GM11168 (cell line): Measurements from ENCODE around the gene ARHGEF25.
"Not testable (repeated sequence)": the region's sequence is repeated elsewhere in the genome, so short reads cannot be mapped to it uniquely, and the experiment has no call there.

Experiments
- in situ Hi-C: fragments of 300-500 bp; cut with MboI; formaldehyde crosslinking; loops from one replicate; pipeline ENCODE4 v1.12.0; 2022; ENCODE audit warnings: low sequenced_read_pairs; ENCODE audit not compliant: unreplicated experiment

The ARHGEF25 gene

GRCh38 chr12:57631566-57632072, 20.4 kb downstream of the ARHGEF25 start:
- in situ Hi-C loops, result no loop called here

- in situ Hi-C loops, result no loop called here
Measured at GRCh38 chr12:57632073-57632957, 21.1 kb downstream of the ARHGEF25 start.

GRCh38 chr12:57632958-57633840, 22.0 kb downstream of the ARHGEF25 start, which contains the start of gene B4GALNT1:
Gene B4GALNT1 (minus strand): TSS chr12:57633201. CDS start chr12:57632132, 1,069 bp downstream.
- in situ Hi-C loops, result no loop called here

- in situ Hi-C loops, result not testable (repeated sequence)
Measured at GRCh38 chr12:57636731-57637130, 25.5 kb downstream of the ARHGEF25 start.

GRCh38 chr12:57637364-57637763, 26.1 kb downstream of the ARHGEF25 start:
- in situ Hi-C loops, result no loop called here

GRCh38 chr12:57638096-57638495, 26.9 kb downstream of the ARHGEF25 start:
- in situ Hi-C loops, result no loop called here

- in situ Hi-C loops, result no loop called here
Measured at GRCh38 chr12:57640175-57641042, 29.2 kb downstream of the ARHGEF25 start.

GRCh38 chr12:57641699-57642442, 30.6 kb downstream of the ARHGEF25 start:
- in situ Hi-C loops, result no loop called here

GRCh38 chr12:57645990-57646658, 34.9 kb downstream of the ARHGEF25 start:
- in situ Hi-C loops, result not testable (repeated sequence)

GRCh38 chr12:57646659-57647049, 35.4 kb downstream of the ARHGEF25 start:
- in situ Hi-C loops, result not testable (repeated sequence)

GRCh38 chr12:57654042-57654441, 42.8 kb downstream of the ARHGEF25 start:
- in situ Hi-C loops, result no loop called here

- in situ Hi-C loops, result no loop called here
Measured at GRCh38 chr12:57655541-57656240, 44.5 kb downstream of the ARHGEF25 start.

GRCh38 chr12:57656408-57656807, 45.2 kb downstream of the ARHGEF25 start:
- in situ Hi-C loops, result not testable (repeated sequence)

GRCh38 chr12:57657744-57658143, 46.5 kb downstream of the ARHGEF25 start:
- in situ Hi-C loops, result no loop called here

- in situ Hi-C loops, result no loop called here
Measured at GRCh38 chr12:57658890-57659289, 47.7 kb downstream of the ARHGEF25 start.

GRCh38 chr12:57661376-57661775, 50.1 kb downstream of the ARHGEF25 start:
- in situ Hi-C loops, result no loop called here

GRCh38 chr12:57665066-57665820, 54.0 kb downstream of the ARHGEF25 start:
- in situ Hi-C loops, result not testable (repeated sequence)
